Measurements from ENCODE around the gene CFAP74. TPM values are rescaled to one million over a fixed set of nuclear protein-coding genes. Genes with fewer than 3 reads are reported as not detected.

CFAP74 gene
- total and polyA plus RNA-seq, 12 donors, result 0.03 TPM; not detected in 11

- TF ChIP-seq CTCF (IDR thresholded peaks at IDR 0.05), result no peak
- peaks cover 23 to 99% (median 95%) of the 10 kb centered on the region in 9 donors for H3K4me1 ChIP-seq
- DNase-seq, result no peak
- WGBS, 2 donors, result 69 to 71% methylated on average over 11 of the region's 11 CpGs
- H3K27ac ChIP-seq, result peak overlapping the region in 1 of 10 donors; percentile 3
- intact Hi-C loops (cut with DNase I), result no loop called here
- H3K9me3 ChIP-seq, result no peaks in the 10 kb centered on the region
- ATAC-seq, result no peak
- H3K4me3 ChIP-seq, result no peak overlapping the region
- peaks cover 0 to 58% (median 4%) of the 10 kb centered on the region in 9 donors for H3K36me3 ChIP-seq
- no peaks in the 10 kb centered on the region for H3K27me3 ChIP-seq
Measured at GRCh38 chr1:1876335-1876930, 127.2 kb downstream of the CFAP74 start.

DNA sequence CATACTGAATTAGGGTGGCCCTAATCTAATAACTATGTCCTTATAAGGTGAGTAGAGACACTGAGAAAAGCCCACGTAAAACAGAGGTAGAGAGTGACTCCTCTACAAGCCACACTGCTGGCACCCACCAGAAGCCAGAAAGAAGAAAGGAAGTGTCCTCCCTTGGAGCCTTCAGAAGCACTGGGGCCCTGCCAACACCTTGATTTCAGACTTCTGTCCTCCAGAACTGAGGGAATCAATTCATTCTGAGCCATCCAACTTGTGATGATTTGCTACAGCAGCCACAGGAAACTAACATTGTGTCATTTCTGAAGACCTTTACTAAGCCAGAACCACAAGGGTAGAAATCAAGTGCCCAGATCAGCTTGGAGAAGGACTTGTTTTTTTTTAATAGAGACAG lies 127.7 kb downstream of the CFAP74 start:
- Histone ChIP-seq H3K36me3 (peaks cover 0 to 58% (median 4%) of the 10 kb centered on the region in 9 donors), H3K9me3 (no peaks in the 10 kb centered on the region), H3K27ac (peak overlapping the region in 1 of 10 donors; percentile 3), H3K27me3 (no peaks in the 10 kb centered on the region), H3K4me1 (peaks cover 19 to 99% (median 95%) of the 10 kb centered on the region in 9 donors), H3K4me3 (no peak overlapping the region)
- intact Hi-C loops (cut with DNase I), result no loop called here
- ATAC-seq (no peak), DNase-seq (no peak)
- WGBS, 2 donors, result 53 to 56% methylated on average over 1 of the region's 1 CpG
- no peak for TF ChIP-seq CTCF (IDR thresholded peaks at IDR 0.05)

- Histone ChIP-seq H3K27me3 (no peaks in the 10 kb centered on the region), H3K4me1 (peaks cover 19 to 99% (median 95%) of the 10 kb centered on the region in 9 donors), H3K36me3 (peaks cover 0 to 58% (median 4%) of the 10 kb centered on the region in 9 donors), H3K4me3 (no peak overlapping the region), H3K9me3 (no peaks in the 10 kb centered on the region), H3K27ac (no peak overlapping the region)
- no peak for ATAC-seq
- intact Hi-C loops (cut with DNase I), result no loop called here
- no peak for TF ChIP-seq CTCF (IDR thresholded peaks at IDR 0.05)
- no peak for DNase-seq
- WGBS, 2 donors, result 95 to 99% methylated on average over 7 of the region's 7 CpGs
Measured at GRCh38 chr1:1874901-1875300, 128.7 kb downstream of the CFAP74 start.

DNA sequence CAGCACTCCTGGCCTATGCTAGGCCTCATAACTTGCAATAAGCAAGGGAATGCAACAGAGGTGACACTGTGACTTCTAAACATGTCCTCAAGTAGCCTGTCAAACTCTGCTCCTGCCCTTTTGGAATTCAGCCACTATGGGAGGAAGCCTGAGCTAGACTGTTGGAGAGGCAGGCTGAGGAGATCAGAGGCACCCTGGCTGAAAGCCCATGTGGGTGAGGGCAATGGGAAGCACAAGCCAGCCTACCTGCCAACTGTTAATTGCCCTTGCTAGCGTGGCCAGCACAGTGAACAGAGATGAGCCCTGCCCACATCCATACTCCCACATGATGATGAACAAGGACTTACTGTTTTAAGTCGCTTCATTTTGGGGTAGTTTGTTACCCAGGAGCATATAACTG lies 130.4 kb downstream of the CFAP74 start:
- WGBS, 2 donors, result 52 to 55% methylated on average over 2 of the region's 2 CpGs
- no peak overlapping the region for H3K4me3 ChIP-seq
- H3K9me3 ChIP-seq, result no peaks in the 10 kb centered on the region
- peaks cover 19 to 99% (median 94%) of the 10 kb centered on the region in 9 donors for H3K4me1 ChIP-seq
- no peak for TF ChIP-seq CTCF (IDR thresholded peaks at IDR 0.05)
- peak; percentile 78 to 95 (median 92) for ATAC-seq
- H3K36me3 ChIP-seq, result peaks cover 0 to 46% (median 4%) of the 10 kb centered on the region in 9 donors
- intact Hi-C loops (cut with DNase I), result no loop called here
- DNase-seq, result peak; percentile 74 to 84
- H3K27me3 ChIP-seq, result no peaks in the 10 kb centered on the region
- peak overlapping the region in 9 of 10 donors; percentile 20 to 85 (median 63) for H3K27ac ChIP-seq
